NCI-H2081 treated with DMSO at 0.1 percent for 48 hours (cell line): ENCODE results near the gene PIGC.

ENCODE experiments used
- DNase-seq: peaks from one replicate; lab custom pipeline; 2025; lab: John Stamatoyannopoulos, UW

The PIGC gene

DNA sequence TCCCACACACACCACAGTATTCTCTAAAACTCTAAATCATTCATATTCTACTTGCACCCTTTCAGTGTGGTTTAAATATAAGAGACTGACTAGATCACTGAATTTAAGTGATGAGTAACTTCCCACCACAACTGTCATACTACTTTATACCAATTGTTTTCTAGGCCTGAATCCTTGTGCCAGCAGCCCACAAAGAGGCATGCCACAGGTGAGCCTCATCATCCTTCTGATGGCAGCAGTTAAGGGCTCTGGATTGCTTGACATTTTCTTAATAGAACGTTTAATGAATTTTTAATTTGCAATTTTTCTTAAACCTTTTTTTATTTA, 13.8 kb downstream of the PIGC start:
- no peak for DNase-seq

GRCh38 chr1:172429331-172430127, 14.3 kb downstream of the PIGC start:
- DNase-seq = peak; percentile 8

- no peak for DNase-seq
Measured at GRCh38 chr1:172427191-172427590, 16.7 kb downstream of the PIGC start.

- no peak for DNase-seq
Measured at GRCh38 chr1:172425339-172425738, 18.5 kb downstream of the PIGC start.

DNA sequence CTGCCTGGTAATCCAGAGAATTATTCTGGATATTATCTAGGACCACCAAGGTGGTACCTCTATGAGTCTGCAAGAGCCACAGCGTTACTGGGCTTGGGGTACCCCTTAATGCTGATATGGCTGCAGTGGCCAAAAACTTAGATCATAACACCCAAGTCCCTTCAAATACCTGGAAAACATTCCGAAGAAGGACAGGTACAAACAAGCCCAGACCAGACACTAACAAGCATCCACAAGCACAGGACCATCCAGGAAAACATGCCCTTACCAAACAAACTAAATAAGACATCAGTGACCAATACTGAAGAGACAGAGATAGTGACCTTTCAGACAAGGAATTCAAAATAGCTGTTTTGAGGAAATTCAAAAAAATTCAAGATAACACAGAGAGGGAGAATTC, 20.5 kb downstream of the PIGC start:
- no peak for DNase-seq

GRCh38 chr1:172421974-172422604, 21.8 kb downstream of the PIGC start:
- no peak for DNase-seq

- no peak for DNase-seq
Measured at GRCh38 chr1:172420385-172420784, 23.5 kb downstream of the PIGC start, which contains the start of gene C1orf105. Gene C1orf105, plus strand, starts transcription at chr1:172420685. Its CDS starts 201 bp downstream, at chr1:172420886.

DNA sequence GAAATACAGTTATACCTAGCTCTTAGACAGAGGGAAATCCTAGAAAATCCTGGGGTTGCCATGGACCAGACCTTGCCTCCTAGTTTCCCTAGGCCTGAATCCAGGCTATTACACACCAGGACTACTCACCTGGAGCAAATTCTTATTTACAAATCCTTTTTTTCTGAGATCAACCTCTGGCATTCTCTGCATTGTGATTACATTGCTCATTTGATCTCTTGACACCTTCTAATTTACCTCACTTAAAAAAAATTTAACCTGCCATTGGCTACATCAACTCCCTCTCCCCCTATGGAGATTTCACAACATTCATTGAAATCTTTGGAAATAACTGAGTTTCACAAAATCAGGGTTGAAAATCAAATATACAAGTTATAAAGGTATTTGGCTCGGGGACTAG, 26.3 kb downstream of the PIGC start:
- DNase-seq = no peak

DNA sequence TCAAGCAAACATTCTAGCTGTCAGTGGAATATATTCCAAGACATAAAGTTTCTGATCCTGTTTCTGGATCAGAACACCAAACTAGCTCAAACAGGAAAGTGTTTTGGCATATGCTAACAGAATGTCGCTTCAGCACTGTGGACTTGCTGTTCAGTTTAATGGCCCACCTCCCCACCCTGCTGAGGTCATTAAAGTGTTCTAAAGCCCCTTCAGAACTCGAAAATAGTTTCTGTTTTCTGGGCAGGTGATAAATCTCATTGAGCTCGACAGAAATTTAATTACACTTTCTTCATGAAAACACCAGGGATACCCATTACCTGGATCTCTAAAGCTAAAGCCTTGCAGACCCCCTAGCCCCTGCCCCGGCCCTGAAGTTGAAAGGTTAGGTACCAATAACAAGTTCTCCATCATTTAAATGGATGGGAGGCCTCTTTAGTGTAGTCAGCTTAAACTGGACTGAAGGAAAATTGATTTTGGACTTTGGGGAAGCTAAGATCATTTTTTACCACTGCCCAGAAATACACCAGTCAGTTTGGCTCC, 27.3 kb downstream of the PIGC start:
- no peak for DNase-seq

- no peak for DNase-seq
Measured at GRCh38 chr1:172414331-172414730, 29.5 kb downstream of the PIGC start.

- DNase-seq = no peak
Measured at GRCh38 chr1:172411791-172412338, 32.0 kb downstream of the PIGC start.

- DNase-seq = no peak
Measured at GRCh38 chr1:172410027-172410426, 33.8 kb downstream of the PIGC start.

GRCh38 chr1:172408958-172409357, 34.9 kb downstream of the PIGC start:
- no peak for DNase-seq

DNA sequence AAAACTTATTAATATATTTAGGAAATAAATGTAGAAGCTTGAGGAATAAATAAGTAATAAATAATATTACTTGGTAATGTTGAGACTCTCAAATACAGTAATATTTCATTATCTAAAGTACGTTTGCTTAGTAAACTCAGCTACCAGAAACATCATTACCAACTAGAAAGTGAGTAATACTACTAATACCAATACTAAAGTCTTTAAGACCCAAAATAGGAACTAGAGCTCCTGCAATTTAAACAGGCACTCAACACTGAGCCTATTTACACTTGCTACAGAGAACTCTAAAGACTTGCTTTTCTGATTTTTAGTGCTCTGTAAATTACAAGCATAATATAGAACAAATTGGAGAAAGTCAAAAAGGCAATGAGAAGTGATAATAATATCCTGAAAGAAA, 36.9 kb downstream of the PIGC start:
- no peak for DNase-seq

DNA sequence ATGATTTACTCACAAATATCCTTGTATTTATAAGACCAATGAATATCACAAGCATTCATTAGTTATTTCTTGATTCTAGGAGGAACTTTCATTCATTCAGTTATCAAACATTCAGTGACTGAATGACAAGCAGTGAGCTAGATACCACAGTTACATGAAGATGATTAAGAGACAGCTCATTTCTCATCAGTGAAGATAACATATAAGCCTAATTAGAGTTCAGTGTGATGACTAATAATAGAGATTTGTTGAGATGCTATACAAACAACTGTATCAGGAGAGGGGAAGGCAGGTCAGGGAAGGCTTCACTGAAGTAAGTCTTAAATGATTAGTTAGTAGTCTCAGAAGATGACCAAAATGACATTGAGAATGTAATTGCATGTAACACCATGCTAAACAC, 38.0 kb downstream of the PIGC start:
- DNase-seq = no peak

- no peak for DNase-seq
Measured at GRCh38 chr1:172404121-172404520, 39.7 kb downstream of the PIGC start.

DNA sequence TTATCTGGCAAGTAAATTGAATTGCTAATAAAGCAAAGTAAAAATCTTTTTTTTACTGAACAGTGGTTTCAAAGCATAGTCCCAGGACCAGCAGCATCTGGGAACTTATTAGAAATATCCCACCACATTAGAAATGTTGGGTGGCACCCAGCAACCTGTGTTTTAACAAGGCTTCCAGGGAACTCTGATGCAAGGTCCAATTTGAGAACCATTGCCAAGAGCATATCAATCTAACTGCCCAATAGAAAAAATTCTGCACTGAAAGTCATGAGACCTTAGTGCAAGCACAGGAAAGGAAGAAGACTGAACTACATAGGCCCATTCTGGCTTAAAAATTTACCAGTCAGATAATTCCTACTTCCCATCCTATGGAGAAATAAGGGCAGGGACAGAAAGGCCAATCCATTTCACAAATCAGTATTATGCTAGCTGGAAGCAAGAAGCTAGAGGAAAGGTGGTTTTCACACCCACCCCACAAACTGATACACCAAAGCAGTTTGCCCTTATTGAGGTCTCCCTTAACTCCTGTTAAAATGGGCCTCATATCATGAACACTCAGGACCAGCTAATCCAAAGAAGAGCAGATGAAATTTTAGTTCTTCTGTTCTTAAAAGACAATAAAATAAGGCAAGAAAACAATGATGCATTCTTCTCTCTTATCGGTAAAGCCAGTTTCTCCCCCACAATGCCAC, 40.8 kb downstream of the PIGC start:
- no peak for DNase-seq

DNA sequence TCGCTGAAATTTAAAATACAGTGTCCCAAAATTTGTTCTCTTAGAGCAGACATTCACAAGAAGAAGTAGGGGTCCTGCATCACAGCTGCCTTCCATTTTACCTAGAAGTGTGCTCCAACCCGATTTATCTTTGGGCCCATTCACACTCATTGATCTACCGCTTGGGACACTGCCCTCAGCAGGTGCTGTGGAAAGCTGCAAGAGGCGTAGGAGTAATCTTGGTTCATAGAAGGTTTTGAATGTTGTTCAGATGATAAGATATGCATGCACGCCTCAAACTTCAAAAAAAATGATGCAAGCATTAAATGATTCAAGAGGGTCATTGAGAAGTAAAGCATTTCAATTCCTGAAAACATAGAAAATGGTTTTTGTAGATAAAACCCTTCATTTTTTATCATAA, 42.0 kb downstream of the PIGC start:
- no peak for DNase-seq

DNA sequence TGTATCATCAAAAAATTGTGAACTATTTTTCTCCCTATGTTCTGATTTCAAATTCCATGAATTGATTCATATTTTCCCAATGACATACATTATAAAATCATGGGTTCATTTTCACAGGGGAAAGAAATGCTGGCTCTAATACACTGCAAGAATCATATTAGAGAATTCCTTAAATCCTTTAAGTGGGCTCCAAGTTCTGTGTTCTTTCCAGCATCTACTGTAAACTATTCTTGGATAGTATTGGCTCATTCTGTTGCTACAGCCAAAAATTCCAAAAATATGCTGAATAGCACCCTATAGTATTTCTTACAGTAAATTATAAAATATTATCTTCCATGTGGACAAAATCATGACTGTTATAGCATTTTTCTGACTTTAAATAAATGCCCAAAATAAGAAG, 42.4 kb downstream of the PIGC start:
- DNase-seq = no peak

GRCh38 chr1:172400722-172401105, 43.2 kb downstream of the PIGC start:
- DNase-seq = no peak

GRCh38 chr1:172399756-172400721, 43.8 kb downstream of the PIGC start:
- no peak for DNase-seq
